Natural killer cell treated with Interleukin-12 subunit alpha and Interleukin-12 subunit beta and Interleukin-15 and Interleukin-18, amount 100 ng/mL, for 72 hours (primary cell): ENCODE results near the gene USP31. TPM values are rescaled to one million over a fixed set of nuclear protein-coding genes. Genes with fewer than 3 reads are reported as not detected.

Source experiments
- ATAC-seq, 2 donors: fragments of 150-1000 bp; cut with Tn5 transposase in 1 of 2; sonication (Bioruptor Pico), chemical (Tn5 transposase) in 1 of 2; 2 replicates each; pipeline ENCODE4 v1.10.0; 2021
- DNase-seq: peaks from one replicate; pipeline ENCODE4 v3.0.0; 2022; ENCODE audit warnings: low spot score
- H3K27ac Mint-ChIP-seq, 2 donors: 1 replicate in 1 of 2; 2 replicates in 1 of 2; pipeline ENCODE4 v1.8.0; 2022; ENCODE audit warnings: mixed read lengths in 2 of 2, mild to moderate bottlenecking in 1 of 2, moderate library complexity in 1 of 2
- H3K27me3 Mint-ChIP-seq, 2 donors: 1 replicate in 1 of 2; 2 replicates in 1 of 2; pipeline ENCODE4 v1.8.0; 2022; ENCODE audit warnings: mixed read lengths in 2 of 2
- H3K36me3 Mint-ChIP-seq: one replicate; pipeline ENCODE4 v1.8.0; 2022; ENCODE audit warnings: mixed read lengths
- H3K4me1 Mint-ChIP-seq, 2 donors: 1 replicate in 1 of 2; 2 replicates in 1 of 2; pipeline ENCODE4 v1.8.0; 2022; ENCODE audit warnings: low read depth in 2 of 2, mixed read lengths in 2 of 2, mild to moderate bottlenecking in 1 of 2
- H3K4me3 Mint-ChIP-seq: one replicate; pipeline ENCODE4 v1.8.0; 2022; ENCODE audit warnings: mixed read lengths
- H3K9me3 Mint-ChIP-seq: 2 replicates; pipeline ENCODE4 v1.8.0; 2022; ENCODE audit warnings: mixed read lengths
- total RNA-seq, 2 donors: library from RNA; stranded (reverse); gene quantifications; one replicate each; pipeline ENCODE4 v1.2.3, GENCODE V29; 2022

Gene USP31
- total RNA-seq = 10 to 100 TPM in 1 of 2 donors, 1 to 10 TPM in 1; 5.7 to 16.6 TPM

- H3K27me3 Mint-ChIP-seq = peaks cover 3 to 4% of the 10 kb centered on the region in 2 donors
- ATAC-seq (peak; percentile 97 to 99), DNase-seq (peak; percentile 94)
- no peaks in the 10 kb centered on the region for H3K36me3 Mint-ChIP-seq
- peak within 1 kb of the TSS; percentile 96 for H3K4me3 Mint-ChIP-seq
- H3K4me1 Mint-ChIP-seq = peaks cover 16 to 20% of the 10 kb centered on the region in 2 donors
- no peaks in the 10 kb centered on the region for H3K9me3 Mint-ChIP-seq
- peak within 1 kb of the TSS; percentile 68 to 80 for H3K27ac Mint-ChIP-seq
Observed at GRCh38 chr16:23149267-23149992, at the start of gene USP31. TSS of gene USP31 (minus strand) at chr16:23149452. CDS start at chr16:23149270, 182 bp downstream.

- ATAC-seq = no peak
- Mint-ChIP-seq H3K27ac (no peak overlapping the region), H3K9me3 (no peaks in the 10 kb centered on the region), H3K4me1 (peaks cover 0 to 7% of the 10 kb centered on the region in 2 donors), H3K27me3 (peaks cover 8 to 22% of the 10 kb centered on the region in 2 donors), H3K36me3 (no peaks in the 10 kb centered on the region), H3K4me3 (no peak overlapping the region)
- DNase-seq = no peak
Observed at GRCh38 chr16:23196539-23196938, 47.3 kb upstream of the USP31 start.

- peaks cover 8 to 19% of the 10 kb centered on the region in 2 donors for H3K27me3 Mint-ChIP-seq
- ATAC-seq = no peak
- H3K36me3 Mint-ChIP-seq = no peaks in the 10 kb centered on the region
- no peak for DNase-seq
- no peak overlapping the region for H3K27ac Mint-ChIP-seq
- H3K4me3 Mint-ChIP-seq = no peak overlapping the region
- H3K4me1 Mint-ChIP-seq = peaks cover 0 to 7% of the 10 kb centered on the region in 2 donors
- H3K9me3 Mint-ChIP-seq = no peaks in the 10 kb centered on the region
Observed at GRCh38 chr16:23195366-23195978, 46.2 kb upstream of the USP31 start.

GRCh38 chr16:23194497-23195221 is 45.4 kb upstream of the USP31 start:
- Mint-ChIP-seq H3K36me3 (no peaks in the 10 kb centered on the region), H3K27me3 (peaks cover 8 to 17% of the 10 kb centered on the region in 2 donors), H3K9me3 (no peaks in the 10 kb centered on the region), H3K4me3 (no peak overlapping the region), H3K4me1 (peaks cover 0 to 7% of the 10 kb centered on the region in 2 donors), H3K27ac (no peak overlapping the region)
- ATAC-seq = no peak
- no peak for DNase-seq

- Mint-ChIP-seq H3K4me1 (peaks cover 0 to 3% of the 10 kb centered on the region in 2 donors), H3K27ac (no peak overlapping the region), H3K36me3 (no peaks in the 10 kb centered on the region), H3K4me3 (no peak overlapping the region), H3K9me3 (no peaks in the 10 kb centered on the region), H3K27me3 (peaks cover 30 to 40% of the 10 kb centered on the region in 2 donors)
- DNase-seq (no peak), ATAC-seq (no peak)
Observed at GRCh38 chr16:23188911-23189310, 39.7 kb upstream of the USP31 start.

GRCh38 chr16:23187341-23187740 is 38.1 kb upstream of the USP31 start:
- H3K27me3 Mint-ChIP-seq = peaks cover 29 to 41% of the 10 kb centered on the region in 2 donors
- H3K4me1 Mint-ChIP-seq = peaks cover under 1 to 3% of the 10 kb centered on the region in 2 donors
- no peak overlapping the region for H3K27ac Mint-ChIP-seq
- no peak overlapping the region for H3K4me3 Mint-ChIP-seq
- no peaks in the 10 kb centered on the region for H3K9me3 Mint-ChIP-seq
- no peaks in the 10 kb centered on the region for H3K36me3 Mint-ChIP-seq
- DNase-seq = no peak
- ATAC-seq = no peak

- H3K9me3 Mint-ChIP-seq = no peaks in the 10 kb centered on the region
- H3K27me3 Mint-ChIP-seq = peaks cover 40 to 53% of the 10 kb centered on the region in 2 donors
- no peak overlapping the region for H3K4me3 Mint-ChIP-seq
- no peak overlapping the region for H3K27ac Mint-ChIP-seq
- ATAC-seq = no peak
- DNase-seq = no peak
- H3K4me1 Mint-ChIP-seq = peaks cover 6 to 13% of the 10 kb centered on the region in 2 donors
- H3K36me3 Mint-ChIP-seq = no peaks in the 10 kb centered on the region
Observed at GRCh38 chr16:23186171-23186570, 36.9 kb upstream of the USP31 start.

- DNase-seq (no peak), ATAC-seq (no peak)
- no peak overlapping the region for H3K27ac Mint-ChIP-seq
- H3K4me3 Mint-ChIP-seq = no peak overlapping the region
- H3K4me1 Mint-ChIP-seq = peaks cover 6 to 13% of the 10 kb centered on the region in 2 donors
- H3K9me3 Mint-ChIP-seq = no peaks in the 10 kb centered on the region
- H3K36me3 Mint-ChIP-seq = no peaks in the 10 kb centered on the region
- peaks cover 42 to 57% of the 10 kb centered on the region in 2 donors for H3K27me3 Mint-ChIP-seq
Observed at GRCh38 chr16:23185656-23186055, 36.4 kb upstream of the USP31 start.

GRCh38 chr16:23183543-23183862 is 34.3 kb upstream of the USP31 start:
- DNase-seq = no peak
- Mint-ChIP-seq H3K36me3 (no peaks in the 10 kb centered on the region), H3K27me3 (peaks cover 50 to 67% of the 10 kb centered on the region in 2 donors), H3K27ac (no peak overlapping the region), H3K4me3 (no peak overlapping the region), H3K4me1 (peaks cover 6 to 10% of the 10 kb centered on the region in 2 donors), H3K9me3 (no peaks in the 10 kb centered on the region)
- ATAC-seq = no peak

- peaks cover 6 to 10% of the 10 kb centered on the region in 2 donors for H3K4me1 Mint-ChIP-seq
- no peaks in the 10 kb centered on the region for H3K36me3 Mint-ChIP-seq
- H3K27me3 Mint-ChIP-seq = peaks cover 49 to 63% of the 10 kb centered on the region in 2 donors
- ATAC-seq = no peak
- DNase-seq = no peak
- peak within 1 kb of the TSS; percentile 62 for H3K4me3 Mint-ChIP-seq
- no peaks in the 10 kb centered on the region for H3K9me3 Mint-ChIP-seq
- H3K27ac Mint-ChIP-seq = no peak within 1 kb of the TSS
Observed at GRCh38 chr16:23182679-23183542, 33.7 kb upstream of the USP31 start, which contains the start of gene SCNN1G. TSS of gene SCNN1G (plus strand) at chr16:23182745. CDS start at chr16:23186272, 3,527 bp downstream.

GRCh38 chr16:23182206-23182678 is 33.0 kb upstream of the USP31 start:
- Mint-ChIP-seq H3K9me3 (no peaks in the 10 kb centered on the region), H3K4me1 (peaks cover 6 to 10% of the 10 kb centered on the region in 2 donors), H3K36me3 (no peaks in the 10 kb centered on the region), H3K27me3 (peaks cover 42 to 64% of the 10 kb centered on the region in 2 donors), H3K4me3 (peak overlapping the region; percentile 62), H3K27ac (no peak overlapping the region)
- ATAC-seq = peak; percentile 85 to 87
- DNase-seq = peak; percentile 67

GRCh38 chr16:23181506-23181905 is 32.3 kb upstream of the USP31 start:
- peak overlapping the region; percentile 7 for H3K4me3 Mint-ChIP-seq
- no peaks in the 10 kb centered on the region for H3K9me3 Mint-ChIP-seq
- ATAC-seq = no peak
- H3K4me1 Mint-ChIP-seq = peaks cover 6 to 10% of the 10 kb centered on the region in 2 donors
- H3K36me3 Mint-ChIP-seq = no peaks in the 10 kb centered on the region
- no peak overlapping the region for H3K27ac Mint-ChIP-seq
- no peak for DNase-seq
- peaks cover 39 to 60% of the 10 kb centered on the region in 2 donors for H3K27me3 Mint-ChIP-seq

GRCh38 chr16:23175651-23176050 is 26.4 kb upstream of the USP31 start:
- no peaks in the 10 kb centered on the region for H3K36me3 Mint-ChIP-seq
- no peak overlapping the region for H3K27ac Mint-ChIP-seq
- H3K4me1 Mint-ChIP-seq = no peaks in the 10 kb centered on the region
- H3K27me3 Mint-ChIP-seq = peaks cover 25 to 49% of the 10 kb centered on the region in 2 donors
- ATAC-seq = no peak
- H3K4me3 Mint-ChIP-seq = no peak overlapping the region
- DNase-seq = no peak
- H3K9me3 Mint-ChIP-seq = no peaks in the 10 kb centered on the region
